Vagina (tissue), 2 donors: ENCODE data around the gene TRAPPC10.

ENCODE experiments used
- POLR2A ChIP-seq, 2 donors: fragments of 450-650 bp; IDR thresholded peaks; one replicate each; pipeline ENCODE4 v1.6.1; 2017; ENCODE audit warnings: antibody characterized with exemption in 2 of 2, mild to moderate bottlenecking in 2 of 2, moderate library complexity in 2 of 2
- POLR2AphosphoS5 ChIP-seq, 2 donors: sonication (generic); formaldehyde crosslinking; IDR thresholded peaks; one replicate each; pipeline ENCODE4 v1.9.0; 2017; ENCODE audit warnings: antibody characterized with exemption in 2 of 2, mild to moderate bottlenecking in 2 of 2, low read depth in 1 of 2; ENCODE audit not compliant: insufficient read depth in 1 of 2
- TF ChIP-seq, protein P1 (sequence below), 3 experiments: fragments of 450-650 bp in 2 of 3; fragments of 200-600 bp in 1 of 3; sonication (generic) in 1 of 3; IDR thresholded peaks; one replicate each; pipeline ENCODE4 v1.5.1; 2017 to 2019; ENCODE audit warnings: antibody characterized with exemption in 3 of 3, mild to moderate bottlenecking in 2 of 3, moderate library complexity in 2 of 3

DNA sequence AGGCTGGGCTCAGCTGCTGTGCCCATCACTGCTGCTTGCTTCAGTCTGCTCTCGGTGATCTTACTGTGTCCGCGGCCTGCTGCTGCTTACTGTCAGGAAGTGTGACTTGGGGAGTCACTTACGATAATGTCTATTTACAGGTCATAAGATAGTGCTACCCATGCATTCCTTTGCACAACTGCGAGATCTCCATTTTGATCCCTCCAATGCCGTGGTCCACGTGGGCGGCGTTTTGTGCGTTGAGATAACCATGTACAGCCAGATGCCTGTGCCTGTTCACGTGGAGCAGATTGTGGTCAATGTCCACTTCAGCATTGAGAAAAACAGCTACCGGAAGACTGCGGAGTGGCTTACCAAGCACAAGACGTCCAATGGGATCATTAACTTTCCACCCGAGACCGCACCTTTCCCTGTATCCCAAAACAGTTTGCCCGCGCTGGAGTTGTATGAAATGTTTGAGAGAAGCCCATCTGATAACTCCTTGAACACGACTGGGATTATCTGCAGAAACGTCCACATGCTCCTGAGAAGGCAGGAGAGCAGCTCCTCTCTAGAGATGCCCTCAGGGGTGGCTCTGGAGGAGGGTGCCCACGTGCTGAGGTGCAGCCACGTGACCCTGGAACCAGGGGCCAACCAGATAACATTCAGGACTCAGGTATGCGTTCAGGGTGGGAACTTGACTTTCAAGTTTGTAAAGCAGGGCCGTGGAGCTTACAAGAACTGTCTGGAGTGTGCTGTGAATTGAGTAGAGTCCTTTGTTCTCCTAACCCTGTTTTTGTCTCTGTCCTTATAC, 70.7 kb downstream of the TRAPPC10 start:
- TF ChIP-seq, protein P1, sequence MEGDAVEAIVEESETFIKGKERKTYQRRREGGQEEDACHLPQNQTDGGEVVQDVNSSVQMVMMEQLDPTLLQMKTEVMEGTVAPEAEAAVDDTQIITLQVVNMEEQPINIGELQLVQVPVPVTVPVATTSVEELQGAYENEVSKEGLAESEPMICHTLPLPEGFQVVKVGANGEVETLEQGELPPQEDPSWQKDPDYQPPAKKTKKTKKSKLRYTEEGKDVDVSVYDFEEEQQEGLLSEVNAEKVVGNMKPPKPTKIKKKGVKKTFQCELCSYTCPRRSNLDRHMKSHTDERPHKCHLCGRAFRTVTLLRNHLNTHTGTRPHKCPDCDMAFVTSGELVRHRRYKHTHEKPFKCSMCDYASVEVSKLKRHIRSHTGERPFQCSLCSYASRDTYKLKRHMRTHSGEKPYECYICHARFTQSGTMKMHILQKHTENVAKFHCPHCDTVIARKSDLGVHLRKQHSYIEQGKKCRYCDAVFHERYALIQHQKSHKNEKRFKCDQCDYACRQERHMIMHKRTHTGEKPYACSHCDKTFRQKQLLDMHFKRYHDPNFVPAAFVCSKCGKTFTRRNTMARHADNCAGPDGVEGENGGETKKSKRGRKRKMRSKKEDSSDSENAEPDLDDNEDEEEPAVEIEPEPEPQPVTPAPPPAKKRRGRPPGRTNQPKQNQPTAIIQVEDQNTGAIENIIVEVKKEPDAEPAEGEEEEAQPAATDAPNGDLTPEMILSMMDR (IDR thresholded peaks at IDR 0.05) = no peak
- TF ChIP-seq POLR2A (IDR thresholded peaks at IDR 0.05) (no peak), POLR2AphosphoS5 (IDR thresholded peaks at IDR 0.05; ENCODE audit: insufficient read depth in 1 of 2, low read depth in 1 of 2) (no peak)
